Islet of Langerhans (tissue), 1 donor: Measurements from ENCODE around the gene TRAF7.

Experiments used
- FAIRE-seq: peaks from one replicate; lab custom pipeline; 2011; peaks lifted over from hg19 to GRCh38; lab: Jason Lieb, UNC

The TRAF7 gene

DNA sequence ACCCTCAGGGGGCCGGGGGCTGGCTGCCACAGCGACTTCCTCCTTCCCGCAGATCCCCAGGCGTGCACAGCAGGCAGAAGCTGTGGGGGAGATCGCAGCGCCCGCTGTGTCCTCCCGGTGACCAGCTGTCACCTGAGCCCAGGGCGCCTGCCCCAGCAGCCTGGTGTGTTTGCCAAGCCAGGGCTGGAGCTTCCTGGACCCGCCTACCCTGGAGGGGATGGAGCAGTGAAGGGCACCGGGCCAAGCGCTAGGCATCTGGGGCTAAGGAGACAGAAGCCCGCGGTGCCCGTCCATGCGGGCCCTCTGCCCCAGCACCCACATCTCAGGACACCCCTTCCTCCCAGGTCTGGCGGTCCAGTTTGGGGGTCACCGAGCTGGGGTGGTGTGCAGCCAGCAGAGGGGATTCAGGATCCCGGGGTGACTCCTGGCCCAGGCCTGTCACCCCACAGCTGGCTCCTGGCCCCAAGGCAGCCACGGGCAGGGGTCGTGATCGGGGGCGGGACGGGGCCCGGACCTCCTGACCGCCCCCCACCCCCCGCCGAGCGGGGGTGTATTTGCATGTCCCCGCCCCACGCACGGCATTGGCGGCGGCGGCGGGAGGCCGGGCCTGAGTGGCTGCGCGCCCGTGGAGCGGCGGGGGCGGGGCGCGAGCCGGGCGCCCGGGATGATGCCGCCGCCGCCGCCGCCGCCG lies 7.5 kb upstream of the TRAF7 start, which contains the start of gene RAB26:
RAB26 (plus strand) TSS at position 645 of the 691 bp plus-strand sequence. CDS start 159 bp downstream, outside the sequence.
- FAIRE-seq: no peak

DNA sequence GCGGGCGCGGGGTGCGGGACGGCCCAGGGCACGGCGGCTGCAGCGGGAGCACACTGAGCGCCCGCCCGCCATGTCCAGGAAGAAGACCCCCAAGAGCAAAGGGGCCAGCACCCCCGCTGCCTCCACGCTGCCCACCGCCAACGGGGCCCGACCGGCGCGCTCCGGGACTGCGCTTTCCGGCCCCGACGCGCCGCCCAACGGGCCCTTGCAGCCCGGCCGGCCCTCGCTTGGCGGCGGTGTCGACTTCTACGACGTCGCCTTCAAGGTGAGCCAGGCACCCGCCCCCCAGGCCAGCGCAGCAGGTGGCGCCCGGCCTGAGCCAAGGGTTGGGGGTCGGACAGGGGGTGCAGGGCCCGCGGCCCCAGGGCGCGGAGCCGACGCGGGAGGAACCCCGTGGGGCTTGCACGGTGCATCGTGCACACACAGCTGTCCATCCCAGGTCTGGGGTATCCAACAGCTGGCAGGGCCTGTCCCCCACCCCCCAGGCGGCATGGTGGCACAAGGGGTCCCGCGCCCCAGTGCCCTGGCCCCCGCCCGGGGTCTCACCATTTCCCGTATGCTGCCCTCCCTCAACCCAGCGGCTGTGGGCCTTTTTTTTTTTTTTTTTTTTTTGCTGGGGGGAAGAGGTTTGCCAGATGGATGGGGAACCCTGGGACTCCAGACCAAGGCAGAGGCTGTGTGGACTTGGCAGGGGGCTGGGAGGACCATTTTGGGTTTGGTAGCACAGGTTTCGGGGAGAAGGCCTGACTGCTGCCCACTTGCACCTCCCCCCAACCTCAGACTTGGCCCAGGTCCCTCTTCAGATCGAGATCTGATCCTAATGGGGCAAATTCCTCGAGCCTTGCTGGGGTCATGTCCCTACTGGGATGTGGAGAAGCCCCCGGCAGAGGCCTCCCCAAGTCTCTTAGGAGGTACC lies 6.6 kb upstream of the TRAF7 start:
- FAIRE-seq: no peak

DNA sequence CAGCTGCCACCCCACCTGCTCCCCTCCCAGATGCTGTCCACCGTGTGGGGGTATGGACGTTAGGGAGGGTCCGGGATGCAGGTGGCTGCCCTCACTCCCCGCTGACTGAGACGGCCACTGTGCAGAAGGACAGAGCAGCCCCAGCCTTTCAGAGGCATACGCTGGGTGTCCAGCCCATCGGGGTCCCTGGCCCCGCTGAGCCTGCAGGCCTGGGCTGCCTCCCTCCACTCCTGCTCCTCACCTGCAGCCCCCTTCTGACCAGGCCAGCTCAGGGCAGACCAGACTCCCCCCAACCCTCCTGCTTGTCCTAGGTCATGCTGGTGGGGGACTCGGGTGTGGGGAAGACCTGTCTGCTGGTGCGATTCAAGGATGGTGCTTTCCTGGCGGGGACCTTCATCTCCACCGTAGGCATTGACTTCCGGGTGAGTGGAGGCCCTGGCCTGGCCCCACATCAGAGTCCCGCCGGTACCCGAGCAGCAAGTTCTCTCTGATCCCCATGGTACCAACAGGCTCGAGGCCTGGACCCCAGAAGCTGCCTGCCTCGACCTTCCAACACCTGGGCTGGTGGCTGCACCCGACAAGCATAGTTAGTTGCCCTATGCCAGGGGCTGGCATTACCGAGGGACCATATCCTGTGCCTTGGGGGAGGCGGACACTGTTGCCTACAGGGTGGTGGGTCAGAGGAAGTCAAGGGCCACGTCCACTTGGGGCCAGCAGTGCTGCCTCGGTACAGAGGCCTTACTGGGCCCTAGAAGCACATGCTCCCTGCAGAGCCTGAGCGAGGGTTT lies 5.8 kb upstream of the TRAF7 start:
- no peak for FAIRE-seq

DNA sequence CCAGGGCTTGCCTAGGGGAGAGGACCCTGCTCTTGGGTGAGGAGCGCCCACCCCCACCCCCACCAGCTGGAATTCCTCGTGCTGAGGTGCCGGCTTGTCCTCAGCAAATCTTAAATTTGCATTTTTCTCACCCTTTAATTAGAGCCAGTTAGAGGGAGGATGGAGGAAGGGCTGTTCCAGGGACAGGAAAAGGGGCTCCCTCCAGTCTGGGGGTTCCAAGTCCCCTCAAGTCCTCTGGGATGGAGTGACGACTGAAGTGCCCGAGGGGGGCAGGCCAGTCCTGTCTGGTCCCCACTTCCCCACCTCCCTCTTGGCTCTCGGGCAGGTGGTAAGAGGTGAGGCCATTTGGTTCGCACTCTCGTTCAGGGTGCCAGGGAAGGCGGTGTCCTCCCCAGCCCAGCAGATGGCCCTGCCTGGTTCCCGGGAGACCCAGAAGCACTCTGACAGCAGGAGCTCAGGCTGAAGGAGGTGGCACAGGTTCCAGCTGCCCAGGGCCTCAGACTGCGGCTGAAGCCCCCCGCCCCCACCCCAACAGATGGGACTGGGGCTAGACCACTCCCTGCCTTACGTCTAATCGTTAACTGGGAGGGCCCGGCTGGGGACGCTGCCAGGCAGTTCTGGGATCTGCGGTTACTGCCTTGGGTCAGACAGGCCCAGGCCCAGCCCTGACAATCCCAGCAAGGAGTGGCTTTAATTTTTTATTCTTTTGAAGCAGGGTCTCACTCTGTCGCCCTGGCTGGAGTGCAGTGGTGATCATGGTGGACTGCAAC lies 5.0 kb upstream of the TRAF7 start:
- FAIRE-seq: no peak

DNA sequence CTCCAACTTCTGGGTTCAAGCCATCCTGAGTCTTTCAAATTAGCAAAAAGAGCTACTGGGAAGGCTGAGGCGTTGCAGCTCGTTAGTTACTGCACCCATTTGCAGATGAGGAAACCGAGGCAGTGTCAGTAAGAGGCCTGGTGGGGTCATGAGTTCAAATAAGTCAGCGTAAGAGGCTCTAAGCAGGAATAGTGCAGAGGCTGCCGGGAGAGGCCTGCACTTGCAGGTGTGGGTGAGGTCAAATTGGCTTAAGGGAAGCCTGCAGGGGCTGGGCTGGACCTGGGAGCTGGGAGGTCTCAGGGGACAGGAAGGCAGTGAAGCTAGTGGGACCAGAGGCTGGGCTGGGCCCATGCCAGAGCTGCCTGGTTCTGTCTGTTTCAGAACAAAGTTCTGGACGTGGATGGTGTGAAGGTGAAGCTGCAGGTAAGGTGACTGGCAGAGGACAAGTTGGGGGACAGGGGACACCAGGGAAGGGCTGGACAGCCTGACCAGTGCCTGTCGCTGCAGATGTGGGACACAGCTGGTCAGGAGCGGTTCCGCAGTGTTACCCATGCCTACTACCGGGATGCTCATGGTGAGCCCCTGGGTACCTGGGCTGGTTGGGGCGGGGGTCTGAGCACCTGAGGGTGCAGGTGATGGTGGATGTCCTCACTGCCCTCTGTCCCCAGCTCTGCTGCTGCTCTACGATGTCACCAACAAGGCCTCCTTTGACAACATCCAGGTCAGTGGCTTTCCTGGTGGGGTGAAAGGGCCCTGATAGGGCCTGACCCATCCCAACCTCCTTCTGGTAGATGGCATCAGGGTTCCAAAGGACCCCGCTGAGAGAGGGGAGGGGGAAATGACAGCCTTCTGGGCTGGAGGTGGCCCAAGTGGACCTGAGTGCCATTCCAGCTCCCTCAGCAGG lies 4.1 kb upstream of the TRAF7 start:
- no peak for FAIRE-seq

DNA sequence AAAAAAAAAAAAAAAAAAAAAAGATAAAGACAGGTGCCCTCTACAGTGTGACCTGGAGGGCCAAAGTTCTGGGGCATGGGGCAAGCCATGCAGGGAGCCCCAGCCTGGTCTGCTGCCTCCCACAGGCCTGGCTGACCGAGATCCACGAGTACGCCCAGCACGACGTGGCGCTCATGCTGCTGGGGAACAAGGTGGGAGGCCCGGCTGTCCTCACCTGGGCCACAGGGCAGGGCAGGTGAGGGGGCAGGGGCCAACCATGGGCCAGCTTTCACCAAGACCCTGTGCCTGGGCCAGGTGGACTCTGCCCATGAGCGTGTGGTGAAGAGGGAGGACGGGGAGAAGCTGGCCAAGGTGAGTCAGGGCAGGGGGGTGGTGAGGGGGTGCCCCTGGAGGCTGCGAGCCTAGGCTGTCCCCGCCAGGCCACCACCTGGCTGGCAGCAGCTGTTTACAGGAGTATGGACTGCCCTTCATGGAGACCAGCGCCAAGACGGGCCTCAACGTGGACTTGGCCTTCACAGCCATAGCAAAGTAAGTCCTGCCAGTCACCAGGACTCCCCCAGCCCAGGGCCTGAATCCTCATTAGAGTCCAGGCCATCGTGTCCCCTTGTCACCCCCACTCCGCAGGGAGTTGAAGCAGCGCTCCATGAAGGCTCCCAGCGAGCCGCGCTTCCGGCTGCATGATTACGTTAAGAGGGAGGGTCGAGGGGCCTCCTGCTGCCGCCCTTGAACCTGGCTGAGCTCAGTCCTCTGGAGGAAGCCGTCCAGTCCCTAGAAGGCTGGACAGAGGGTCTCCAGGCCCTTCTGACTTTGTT lies 2.7 kb upstream of the TRAF7 start:
- no peak for FAIRE-seq

DNA sequence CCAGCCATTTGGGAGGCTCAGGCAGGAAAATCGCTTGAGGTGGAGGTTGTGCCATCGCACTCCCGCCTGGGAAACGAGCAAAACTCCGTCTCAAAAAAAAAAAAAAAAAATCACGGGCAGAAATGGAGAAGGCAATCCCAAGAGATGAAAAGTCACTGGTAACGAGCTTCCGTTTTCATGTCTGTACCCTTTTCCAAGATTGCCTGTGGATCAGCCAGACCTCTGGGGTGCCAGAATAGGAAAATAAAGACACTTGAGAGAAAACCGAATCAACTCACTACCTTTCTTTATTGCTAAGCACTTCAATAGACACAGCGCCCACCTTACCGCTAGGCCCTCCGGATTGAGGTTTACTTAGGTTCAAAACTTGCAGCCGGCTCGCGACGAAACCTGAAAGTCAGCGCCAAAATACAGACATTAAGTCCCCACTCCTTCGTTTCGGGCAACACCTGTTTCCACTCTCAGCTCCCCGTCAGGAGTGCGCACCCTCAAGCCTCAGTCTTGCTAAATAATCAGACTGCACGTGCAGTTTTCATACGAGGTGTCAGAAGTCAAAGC lies 970 bp upstream of the TRAF7 start:
- no peak for FAIRE-seq

DNA sequence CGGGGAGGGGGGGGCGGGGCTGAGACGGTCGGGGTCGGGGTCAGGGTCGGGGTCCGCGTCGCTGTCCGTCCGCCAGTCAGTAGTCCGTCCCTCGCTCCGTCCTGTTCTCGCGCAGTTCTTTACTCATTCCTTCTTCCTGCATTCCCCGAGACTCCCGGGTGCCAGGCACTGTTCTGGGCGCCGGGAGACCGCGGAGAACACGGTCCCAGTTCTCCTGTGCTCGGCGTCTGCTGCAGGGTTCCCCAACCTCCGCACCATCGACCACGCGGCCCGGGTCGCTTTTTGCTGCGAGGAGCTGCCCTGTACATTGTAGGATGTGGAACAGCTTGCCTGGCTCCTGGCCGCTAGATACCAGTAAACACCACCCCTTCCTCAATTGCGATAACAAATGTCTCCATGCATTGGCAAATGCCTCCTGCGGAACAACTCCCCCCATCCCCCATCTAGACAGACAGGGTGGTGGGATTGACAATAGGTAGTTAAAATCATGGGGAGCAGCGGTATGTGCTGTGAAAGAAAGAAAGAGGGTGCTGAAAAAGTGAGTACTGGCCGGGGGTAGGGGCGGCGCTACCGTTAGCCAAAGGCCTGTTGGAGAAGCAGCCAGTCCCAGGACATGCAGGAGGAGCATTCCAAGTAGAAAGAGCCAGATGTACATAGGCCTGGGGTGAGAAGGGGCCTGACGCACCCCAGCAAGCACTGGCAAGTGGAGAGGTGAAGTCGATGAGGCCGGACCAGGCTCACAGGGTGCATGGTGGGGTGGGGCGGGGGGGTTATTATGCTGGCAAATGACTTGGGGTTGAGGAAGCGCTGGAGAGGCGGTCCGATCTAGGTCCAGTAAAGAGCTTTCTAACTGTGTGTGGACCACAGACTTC lies 631 bp downstream of the TRAF7 start:
- no peak for FAIRE-seq

DNA sequence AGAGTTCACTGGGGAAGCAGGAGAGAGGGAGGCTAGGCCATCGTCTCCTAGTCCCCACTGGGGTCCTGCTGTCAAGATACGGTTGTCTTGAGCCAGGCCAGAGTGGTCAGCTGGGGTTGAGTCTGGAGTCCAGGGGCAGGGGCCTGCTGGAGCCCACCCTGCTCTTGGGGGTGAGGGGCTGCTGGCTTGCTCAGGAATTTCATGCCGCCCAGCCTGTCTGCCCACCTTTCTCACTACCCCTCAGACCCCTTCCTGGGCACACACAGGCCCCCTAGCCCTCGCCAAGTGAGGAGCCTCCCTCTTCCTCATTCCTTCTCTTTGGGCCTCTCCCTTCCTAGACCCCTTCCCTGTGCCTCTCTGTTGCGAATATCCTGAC lies 1.3 kb downstream of the TRAF7 start:
- no peak for FAIRE-seq

DNA sequence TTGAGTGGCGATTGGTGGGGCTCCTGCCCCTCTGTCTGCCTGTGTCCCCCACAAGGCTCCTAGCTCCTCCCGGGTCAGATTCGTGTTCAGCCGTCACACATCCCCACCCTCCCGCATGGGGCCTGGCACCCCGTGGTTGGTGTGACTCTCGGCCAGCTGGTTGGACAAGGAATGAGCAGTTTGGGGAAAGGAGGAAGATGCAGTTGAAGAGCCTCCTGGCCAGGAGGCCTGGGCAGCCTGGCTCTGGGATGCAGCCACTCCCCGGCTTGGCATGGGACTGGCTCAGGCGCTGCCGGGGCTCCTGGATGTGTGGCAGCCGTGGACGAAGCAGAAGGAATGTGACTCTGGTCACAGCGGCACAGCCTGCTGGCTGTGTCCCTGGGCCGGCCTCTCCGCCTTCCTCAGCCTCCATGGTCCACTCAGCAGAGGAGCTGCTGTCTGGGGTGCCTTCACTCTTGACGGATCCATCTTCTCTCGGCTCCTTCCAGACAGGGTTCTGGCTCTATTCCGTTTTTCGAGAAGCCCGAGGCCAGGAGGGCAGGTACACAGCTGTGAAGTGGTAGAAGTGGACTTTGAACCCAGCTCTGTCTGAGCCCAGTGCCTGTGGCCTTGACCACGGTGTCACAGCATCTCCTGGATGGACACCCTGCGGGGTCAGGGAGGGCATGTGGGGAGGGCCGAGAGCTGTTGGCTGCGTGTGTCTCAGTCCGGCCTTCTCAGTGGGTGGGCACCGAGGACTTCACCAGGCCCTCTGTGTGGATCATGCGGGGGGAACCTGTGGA lies 2.1 kb downstream of the TRAF7 start:
- no peak for FAIRE-seq

DNA sequence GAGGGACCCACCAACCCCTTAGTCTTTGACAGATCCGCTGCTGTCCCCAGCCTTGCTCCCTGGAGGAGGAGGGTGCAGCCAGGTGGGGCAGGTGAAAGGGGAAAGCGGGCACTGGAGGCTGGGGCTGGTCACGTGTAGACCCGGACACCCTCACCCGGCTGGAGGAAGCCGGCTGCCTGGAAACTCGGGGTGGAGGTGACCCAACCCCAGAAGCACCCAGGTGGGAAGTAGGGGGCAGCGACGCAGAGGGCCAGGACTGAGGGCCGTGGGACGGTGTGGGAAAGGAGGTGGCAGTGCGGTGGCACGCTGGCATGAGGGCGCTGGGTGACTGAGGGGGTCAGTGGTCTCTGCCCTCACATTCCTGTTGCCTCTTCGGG lies 2.7 kb downstream of the TRAF7 start:
- FAIRE-seq: no peak

DNA sequence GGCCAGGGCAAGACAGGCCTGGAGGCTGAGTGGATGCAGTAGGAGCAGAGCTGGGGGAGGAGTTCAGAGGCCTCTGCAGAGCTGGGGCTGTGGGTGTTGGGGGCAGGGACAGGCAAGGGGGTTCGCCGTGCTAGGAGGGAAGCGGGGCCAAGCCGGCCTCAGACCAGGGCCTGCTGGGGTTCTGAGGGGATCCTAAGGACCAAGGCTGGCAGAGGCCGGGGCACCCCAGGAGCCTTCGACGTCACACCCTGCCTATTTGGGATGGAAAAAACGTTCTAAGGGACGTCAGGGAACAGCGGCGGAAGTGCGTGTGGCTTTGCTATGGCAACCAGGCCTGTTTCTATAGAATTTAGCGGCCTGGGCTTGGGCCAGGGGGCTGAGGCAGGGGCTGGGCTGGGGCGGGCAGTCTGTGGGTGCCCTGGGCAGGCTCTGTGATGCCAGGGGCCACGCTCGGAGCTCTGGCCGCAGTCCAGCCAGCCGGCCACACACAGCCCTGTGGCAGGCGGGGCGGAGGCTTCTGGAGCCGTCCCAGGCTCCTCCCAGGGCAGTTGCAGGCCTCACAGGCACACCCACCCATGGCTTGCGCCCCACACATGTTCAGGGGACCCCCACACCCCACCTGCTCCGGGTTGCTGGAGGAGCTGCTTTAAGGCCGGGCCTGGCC lies 3.7 kb downstream of the TRAF7 start:
- FAIRE-seq: no peak

DNA sequence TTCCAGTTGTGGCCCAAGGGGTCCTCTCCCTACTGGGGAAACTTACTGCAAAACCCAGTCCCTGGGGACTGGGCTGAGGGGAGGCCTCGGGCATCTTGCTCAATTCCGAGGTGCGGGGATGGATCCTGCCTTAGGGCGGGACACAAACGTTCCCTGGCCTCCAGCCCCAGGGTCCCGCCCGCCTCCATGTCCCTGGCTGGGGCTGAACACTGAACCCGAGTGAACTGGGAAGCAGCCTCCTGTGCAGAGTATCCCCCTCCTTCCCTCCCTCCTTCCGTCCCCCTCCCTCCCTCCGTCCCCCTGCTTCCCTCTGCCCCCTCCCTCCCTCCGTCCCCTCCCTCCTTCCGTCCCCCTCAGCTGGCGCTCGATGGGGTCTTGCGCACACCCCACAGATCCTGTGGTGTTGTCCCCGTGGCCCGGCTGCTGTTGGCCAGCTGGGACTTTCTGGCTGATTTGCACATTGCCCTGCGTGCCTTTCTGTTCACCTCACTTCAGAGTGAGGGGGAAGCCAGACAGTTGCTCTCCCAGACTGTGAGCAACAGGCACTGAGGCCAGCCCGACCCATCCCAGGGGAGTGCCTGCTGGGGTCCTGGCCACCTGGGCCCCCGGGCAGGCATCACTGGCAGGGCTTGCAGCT lies 5.5 kb downstream of the TRAF7 start:
- no peak for FAIRE-seq

DNA sequence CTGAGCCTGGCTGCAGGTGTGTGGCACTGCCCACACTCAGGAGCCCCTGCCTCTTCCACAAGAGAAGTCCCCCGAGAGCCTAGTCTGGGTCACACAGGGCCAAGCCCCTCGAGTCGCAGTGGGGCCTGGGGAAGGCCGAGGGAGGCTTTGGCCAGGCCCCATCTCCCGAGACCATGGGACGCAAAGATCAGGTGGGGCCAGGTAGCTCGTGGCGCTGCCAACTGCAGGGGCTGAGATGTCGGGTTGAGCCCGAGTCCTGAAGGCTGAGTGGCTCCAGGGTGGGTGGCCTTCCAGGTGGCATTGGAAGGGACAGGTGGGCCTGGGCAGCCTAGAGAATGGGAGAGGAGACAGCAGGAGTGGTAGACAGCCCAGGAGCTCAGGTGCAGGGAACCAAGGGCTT lies 6.3 kb downstream of the TRAF7 start:
- no peak for FAIRE-seq

DNA sequence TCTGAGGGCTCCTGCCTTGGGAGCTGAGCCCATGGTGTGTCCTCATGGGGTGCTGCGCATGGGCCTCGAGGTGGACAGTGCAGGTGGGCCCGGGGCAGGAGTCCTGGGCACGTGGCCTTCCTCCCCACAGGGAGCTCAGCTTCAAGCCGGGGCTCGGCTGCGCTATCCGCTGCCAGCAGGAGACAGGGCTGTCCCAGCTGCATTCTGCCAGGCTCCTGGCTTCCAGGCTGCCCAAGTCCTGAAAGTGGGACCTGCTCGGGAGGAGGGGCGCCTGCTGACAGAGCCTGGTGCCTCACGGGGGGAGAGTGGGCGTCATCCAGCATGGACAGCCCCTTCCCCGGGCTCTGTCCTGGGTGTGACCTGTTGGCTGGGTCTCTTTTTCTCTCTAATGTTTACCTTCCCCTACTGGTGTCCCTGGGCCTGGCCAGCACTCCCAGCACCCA lies 7.1 kb downstream of the TRAF7 start:
- no peak for FAIRE-seq

DNA sequence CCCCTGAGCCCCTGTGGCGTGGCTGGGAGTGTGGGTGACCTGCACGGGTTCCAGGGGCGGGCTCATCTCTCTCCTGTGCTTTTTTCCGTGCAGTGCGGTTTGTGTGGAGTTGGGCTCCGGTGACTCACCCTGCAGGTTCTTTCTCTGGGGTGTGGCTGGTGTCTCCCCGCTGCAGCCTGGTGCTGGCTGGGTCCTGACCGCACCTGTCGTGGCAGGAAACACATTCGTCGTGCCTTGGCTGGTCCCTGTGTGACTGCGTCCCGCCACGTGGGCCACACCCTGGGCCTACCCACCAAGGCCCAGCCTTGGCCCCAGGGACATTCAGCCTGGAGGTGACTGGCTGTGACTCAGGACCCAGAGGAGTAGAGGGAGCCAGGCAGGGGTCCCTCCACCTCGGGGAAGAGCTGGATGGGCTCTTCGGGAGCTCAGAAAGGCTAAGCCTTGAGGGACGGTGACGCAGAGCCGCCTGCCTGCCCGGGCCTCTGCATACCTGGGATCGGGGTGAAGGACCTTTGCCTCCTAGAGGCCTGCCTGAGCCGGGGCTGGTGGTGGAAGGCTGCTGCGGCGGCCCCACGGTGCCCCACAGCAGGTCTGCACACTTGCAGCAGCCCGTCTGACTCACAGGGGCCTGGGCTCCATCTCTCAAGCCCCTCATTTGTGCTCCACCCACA lies 7.8 kb downstream of the TRAF7 start:
- no peak for FAIRE-seq
